A673 (cell line): ENCODE results near the gene FAM124A. TPM values are rescaled to one million over a fixed set of nuclear protein-coding genes. Genes with fewer than 3 reads are reported as not detected.

Experiments used
- BruUV-seq: library from RNA; stranded (reverse); fragments of 400-500 nt; replicated peaks from 2 replicates; lab custom pipeline; 2021; lab: Mats Ljungman, UMichigan
- CTCF ChIA-PET: fragments of 300-600 bp; sonication (Branson Sonifier 250); formaldehyde crosslinking; loops from one replicate; lab custom pipeline; 2022; ENCODE audit warnings: antibody characterized with exemption; lab: Charles Lee
- POLR2A ChIA-PET: fragments of 300-600 bp; sonication (Branson Sonifier 250); formaldehyde crosslinking; loops from one replicate; lab custom pipeline; 2022; ENCODE audit warnings: antibody characterized with exemption; ENCODE audit not compliant: low non-redundant PET; lab: Charles Lee
- DNase-seq: peaks from one replicate; pipeline ENCODE4 v3.0.0-alpha.2; 2015; ENCODE audit warnings: low spot score
- H3K27ac ChIP-seq: fragments of 200-600 bp; sonication (generic); 2 replicates; pipeline ENCODE4 v1.5.1; 2016; ENCODE audit warnings: mixed run types, low read depth, mild to moderate bottlenecking, mixed read lengths, antibody characterized with exemption, low read length; ENCODE audit not compliant: poor library complexity, severe bottlenecking
- H3K27me3 ChIP-seq: fragments of 200-600 bp; sonication (generic); replicated peaks from 2 replicates; pipeline ENCODE4 v1.6.1; 2017; ENCODE audit warnings: mixed run types, low read depth, mild to moderate bottlenecking, mixed read lengths, antibody characterized with exemption, low read length; ENCODE audit not compliant: insufficient read depth, poor library complexity
- H3K36me3 ChIP-seq: fragments of 200-600 bp; sonication (generic); 2 replicates; pipeline ENCODE4 v1.6.1; 2016; ENCODE audit warnings: mixed run types, mild to moderate bottlenecking, mixed read lengths, antibody characterized with exemption, low read length; ENCODE audit not compliant: insufficient read depth, poor library complexity, severe bottlenecking
- H3K4me1 ChIP-seq: fragments of 200-600 bp; sonication (generic); 2 replicates; pipeline ENCODE4 v1.6.1; 2017; ENCODE audit warnings: mixed run types, mild to moderate bottlenecking, mixed read lengths, antibody characterized with exemption, low read length; ENCODE audit not compliant: insufficient read depth, poor library complexity, severe bottlenecking
- H3K4me3 ChIP-seq: fragments of 200-600 bp; sonication (generic); 2 replicates; pipeline ENCODE4 v1.5.1; 2016; ENCODE audit warnings: low read depth, mixed run types, mild to moderate bottlenecking, mixed read lengths, low read length; ENCODE audit not compliant: poor library complexity, severe bottlenecking
- H3K9me3 ChIP-seq: fragments of 200-600 bp; sonication (generic); 2 replicates; pipeline ENCODE4 v1.6.1; 2016; ENCODE audit warnings: mixed run types, low read depth, mild to moderate bottlenecking, mixed read lengths, antibody characterized with exemption, low read length; ENCODE audit not compliant: poor library complexity, severe bottlenecking
- EZH2 ChIP-seq: fragments of 200-600 bp; sonication (generic); IDR thresholded peaks from 2 replicates; pipeline ENCODE4 v1.6.1; 2017; ENCODE audit warnings: borderline replicate concordance, low read depth, mild to moderate bottlenecking, mixed read lengths, antibody characterized with exemption, low read length; ENCODE audit not compliant: poor library complexity, severe bottlenecking
- intact Hi-C: fragments of 100-400 bp; cut with micrococcal nuclease; formaldehyde crosslinking; loops from one replicate; pipeline ENCODE4 v1.10.0; 2022; ENCODE audit not compliant: unreplicated experiment
- total RNA-seq: library from RNA; stranded (reverse); gene quantifications from 2 replicates; pipeline ENCODE4 v1.2.3, GENCODE V29; 2021
- TF ChIP-seq, protein P1 (sequence below): fragments of 300-800, 200-600 bp; sonication (generic); conservative IDR thresholded peaks from 2 replicates; pipeline ENCODE4 v1.5.1; 2017; ENCODE audit warnings: low read depth, mild to moderate bottlenecking, antibody characterized with exemption, low read length, moderate library complexity, mixed read lengths

Gene FAM124A
- total RNA-seq, 1 experiment from 2014 or later: 2.1 TPM

DNA sequence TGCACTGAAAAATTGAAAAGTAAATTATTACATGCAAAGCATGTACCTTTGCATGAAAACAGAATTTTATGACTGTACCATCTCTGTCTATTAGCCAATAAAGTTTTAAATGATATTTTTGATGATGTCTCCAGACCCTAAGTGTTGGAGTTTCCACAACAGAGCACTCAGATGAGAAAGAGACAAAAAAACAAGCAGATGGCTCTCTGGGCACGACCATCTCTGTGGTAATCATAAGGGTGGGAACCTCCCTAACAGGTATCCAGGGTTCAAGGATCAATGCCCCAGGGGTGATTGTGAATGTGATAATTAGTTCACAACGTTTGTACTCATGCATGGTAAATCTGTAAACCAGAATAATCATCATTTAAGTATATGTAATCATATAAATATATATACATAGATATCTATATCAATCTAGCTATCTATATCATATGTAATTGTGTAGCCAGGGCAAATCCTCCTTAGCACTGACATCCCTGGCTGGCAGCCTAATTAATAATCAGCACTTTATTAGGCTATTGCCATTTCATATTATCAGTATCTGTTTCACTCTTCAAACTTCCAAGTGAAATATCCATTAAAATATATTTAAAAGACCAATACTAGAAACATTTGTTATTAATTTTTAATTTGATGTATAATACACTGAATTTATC, 41.2 kb upstream of the FAM124A start:
- BruUV-seq: no TSS peak
- H3K36me3 ChIP-seq: no peaks in the 10 kb centered on the region
- no peak overlapping the region for H3K4me3 ChIP-seq
- H3K27ac ChIP-seq: no peak overlapping the region
- H3K27me3 ChIP-seq: peaks cover 31% of the 10 kb centered on the region
- ChIA-PET CTCF (no interaction called here), POLR2A (no interaction called here)
- H3K9me3 ChIP-seq: no peaks in the 10 kb centered on the region
- DNase-seq: no peak
- TF ChIP-seq EZH2: no peak
- TF ChIP-seq, protein P1, sequence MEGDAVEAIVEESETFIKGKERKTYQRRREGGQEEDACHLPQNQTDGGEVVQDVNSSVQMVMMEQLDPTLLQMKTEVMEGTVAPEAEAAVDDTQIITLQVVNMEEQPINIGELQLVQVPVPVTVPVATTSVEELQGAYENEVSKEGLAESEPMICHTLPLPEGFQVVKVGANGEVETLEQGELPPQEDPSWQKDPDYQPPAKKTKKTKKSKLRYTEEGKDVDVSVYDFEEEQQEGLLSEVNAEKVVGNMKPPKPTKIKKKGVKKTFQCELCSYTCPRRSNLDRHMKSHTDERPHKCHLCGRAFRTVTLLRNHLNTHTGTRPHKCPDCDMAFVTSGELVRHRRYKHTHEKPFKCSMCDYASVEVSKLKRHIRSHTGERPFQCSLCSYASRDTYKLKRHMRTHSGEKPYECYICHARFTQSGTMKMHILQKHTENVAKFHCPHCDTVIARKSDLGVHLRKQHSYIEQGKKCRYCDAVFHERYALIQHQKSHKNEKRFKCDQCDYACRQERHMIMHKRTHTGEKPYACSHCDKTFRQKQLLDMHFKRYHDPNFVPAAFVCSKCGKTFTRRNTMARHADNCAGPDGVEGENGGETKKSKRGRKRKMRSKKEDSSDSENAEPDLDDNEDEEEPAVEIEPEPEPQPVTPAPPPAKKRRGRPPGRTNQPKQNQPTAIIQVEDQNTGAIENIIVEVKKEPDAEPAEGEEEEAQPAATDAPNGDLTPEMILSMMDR: no peak
- no peaks in the 10 kb centered on the region for H3K4me1 ChIP-seq
- intact Hi-C loops: no loop called here

DNA sequence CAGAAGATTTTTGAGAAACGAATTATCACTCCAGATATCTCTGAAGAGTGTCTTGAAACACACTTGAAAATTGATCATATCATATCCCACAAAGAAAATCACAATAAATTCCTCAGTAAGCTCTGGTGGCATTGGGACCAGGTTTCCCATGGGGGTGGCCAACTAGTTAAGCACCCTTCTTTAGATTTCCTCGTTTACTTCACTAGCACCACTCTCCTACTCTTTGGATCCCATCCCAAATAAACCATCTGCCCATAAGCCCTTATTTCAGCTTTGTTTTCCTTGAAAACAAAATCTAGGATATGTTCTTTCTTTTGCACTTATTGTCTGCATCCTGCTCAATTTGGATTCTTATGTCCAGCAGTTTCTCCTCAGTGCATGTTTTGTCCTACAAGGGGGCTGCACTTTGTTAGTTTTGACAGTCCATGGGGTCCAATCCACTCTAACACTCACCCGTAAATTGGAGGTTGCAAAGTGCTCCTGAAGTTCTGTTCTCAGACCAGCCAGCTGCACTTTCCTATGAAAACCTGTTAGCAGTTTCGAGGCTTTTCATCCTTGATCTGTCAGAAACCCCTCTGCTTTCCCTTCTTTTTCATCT, 40.3 kb upstream of the FAM124A start:
- intact Hi-C loops: no loop called here
- TF ChIP-seq, protein P1: no peak
- TF ChIP-seq EZH2: no peak
- H3K27me3 ChIP-seq: peaks cover 31% of the 10 kb centered on the region
- BruUV-seq: no TSS peak
- ChIA-PET POLR2A (no interaction called here), CTCF (no interaction called here)
- H3K4me3 ChIP-seq: no peak overlapping the region
- DNase-seq: no peak
- no peaks in the 10 kb centered on the region for H3K4me1 ChIP-seq
- no peaks in the 10 kb centered on the region for H3K9me3 ChIP-seq
- no peak overlapping the region for H3K27ac ChIP-seq
- no peaks in the 10 kb centered on the region for H3K36me3 ChIP-seq

DNA sequence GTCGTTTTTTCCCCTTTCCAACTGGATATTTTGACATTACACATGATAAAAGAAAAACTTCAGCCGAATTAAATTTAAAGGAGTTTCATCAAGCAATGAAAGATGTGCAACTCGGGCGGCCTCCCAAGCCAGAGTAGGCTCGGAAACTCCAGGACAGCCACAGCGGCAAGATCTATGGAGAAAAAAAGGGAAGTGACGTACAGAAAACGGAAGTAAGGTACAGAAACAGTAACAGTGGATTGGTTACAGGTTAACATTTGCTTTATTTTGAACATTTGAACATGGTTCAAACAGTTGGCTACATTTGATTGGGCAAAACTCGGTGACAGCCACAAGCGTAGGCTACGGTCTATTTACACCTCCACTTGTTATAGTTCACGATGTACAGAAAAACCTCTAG, 30.5 kb upstream of the FAM124A start:
- intact Hi-C loops: no loop called here
- H3K4me1 ChIP-seq: no peaks in the 10 kb centered on the region
- no peak for DNase-seq
- no peaks in the 10 kb centered on the region for H3K9me3 ChIP-seq
- H3K36me3 ChIP-seq: no peaks in the 10 kb centered on the region
- POLR2A ChIA-PET: no interaction called here
- no peaks in the 10 kb centered on the region for H3K27me3 ChIP-seq
- CTCF ChIA-PET: no interaction called here
- H3K27ac ChIP-seq: no peak overlapping the region
- H3K4me3 ChIP-seq: no peak overlapping the region
- BruUV-seq: no TSS peak
- TF ChIP-seq, protein P1: no peak
- no peak for TF ChIP-seq EZH2
